Gastrocnemius medialis (tissue), 4 donors: ENCODE results near the gene NCAPG2. TPM values are rescaled to one million over a fixed set of nuclear protein-coding genes. Genes with fewer than 3 reads are reported as not detected.

Experiments
- ATAC-seq, 2 donors: fragments of 150-250 bp; one replicate each; pipeline ENCODE4 v1.9.1; 2016
- DNase-seq, 2 donors: peaks; one replicate each; pipeline ENCODE4 v3.0.0-alpha.2; 2019
- H3K27ac ChIP-seq, 4 donors: fragments of 200-600 bp; sonication (generic); 1 replicate in 1 of 4; 2 replicates in 3 of 4; pipeline ENCODE4 v1.5.1; 2016 to 2018; ENCODE audit warnings: mild to moderate bottlenecking in 2 of 4, moderate library complexity in 1 of 4
- H3K27me3 ChIP-seq, 3 donors: fragments of 200-600 bp; sonication (generic) in 2 of 3; 1 replicate in 1 of 3; 2 replicates in 2 of 3; pipeline versions ENCODE4 v1.5.1 to v1.6.0; 2016 to 2019; ENCODE audit warnings: mild to moderate bottlenecking in 1 of 3, moderate library complexity in 1 of 3
- H3K36me3 ChIP-seq, 2 donors: fragments of 200-600 bp; sonication (generic) in 1 of 2; one replicate each; pipeline ENCODE4 v1.5.1; 2017 to 2018
- H3K4me1 ChIP-seq, 2 donors: fragments of 200-600 bp; sonication (generic) in 1 of 2; one replicate each; pipeline ENCODE4 v1.5.1; 2016 to 2017; ENCODE audit warnings: mild to moderate bottlenecking in 2 of 2
- H3K4me3 ChIP-seq, 4 donors: fragments of 200-600 bp; sonication (generic) in 3 of 4; 1 replicate in 1 of 4; 2 replicates in 3 of 4; pipeline ENCODE4 v1.5.1; 2016 to 2019; ENCODE audit warnings: mild to moderate bottlenecking in 2 of 4
- H3K9me3 ChIP-seq, 3 donors: fragments of 200-600 bp; sonication (generic) in 2 of 3; 1 replicate in 1 of 3; 2 replicates in 2 of 3; pipeline ENCODE4 v1.5.1; 2016 to 2019
- POLR2A ChIP-seq, 2 donors: fragments of 450-650 bp; IDR thresholded peaks; one replicate each; pipeline ENCODE4 v1.6.1; 2017; ENCODE audit warnings: antibody characterized with exemption in 2 of 2, mild to moderate bottlenecking in 2 of 2, moderate library complexity in 2 of 2
- in situ Hi-C, 4 donors: fragments of 200-750 bp; cut with MboI; loops; one replicate each; pipeline versions ENCODE4 v1.15.0 to v1.8.0; 2017; ENCODE audit warnings: low sequenced_read_pairs in 4 of 4
- intact Hi-C: fragments of 100-400 bp; cut with DNase I; formaldehyde crosslinking; loops from one replicate; pipeline ENCODE4 v1.15.1; 2023; ENCODE audit warnings: low total_unique reads
- total RNA-seq, 4 donors: library from RNA; depleted of rRNA; stranded (reverse); fragments of >200 nt; gene quantifications; one replicate each; pipeline versions ENCODE4 v1.1.0 to v1.2.3, GENCODE V29; 2016
- TF ChIP-seq, protein P1 (sequence below), 5 experiments: fragments of 450-650 bp in 3 of 5; fragments of 200-600 bp in 2 of 5; sonication (generic) in 2 of 5; IDR thresholded peaks in 4 of 5; conservative IDR thresholded peaks in 1 of 5; 1 replicate in 4 of 5; 2 replicates in 1 of 5; pipeline ENCODE4 v1.5.1; 2016 to 2019; ENCODE audit warnings: antibody characterized with exemption in 5 of 5, mild to moderate bottlenecking in 3 of 5, moderate library complexity in 3 of 5

Gene NCAPG2
- total RNA-seq, 4 donors from 2014 or later = 3.0 to 4.5 (median 3.9) TPM

DNA sequence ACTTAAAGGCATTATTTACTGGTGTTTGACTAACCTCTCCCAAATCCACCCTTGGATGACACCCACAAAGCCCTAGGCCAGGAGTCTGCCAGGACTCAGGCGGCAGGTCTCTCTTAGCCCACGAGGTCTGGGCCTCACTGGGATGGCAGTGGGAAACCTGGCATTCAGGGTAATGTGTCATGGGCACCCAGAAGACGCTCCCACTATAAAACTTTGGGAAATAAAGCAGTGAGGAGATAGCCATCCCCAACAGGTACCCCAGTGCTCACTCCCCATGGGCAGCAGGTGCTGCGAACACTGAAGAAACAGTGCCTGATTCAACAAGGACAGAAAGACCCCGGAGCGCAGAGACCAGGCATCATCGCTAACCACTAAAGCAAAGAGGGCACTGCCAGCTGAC lies 102.6 kb downstream of the NCAPG2 start:
- Histone ChIP-seq H3K4me3 (no peak overlapping the region), H3K4me1 (no peaks in the 10 kb centered on the region), H3K27ac (no peak overlapping the region), H3K27me3 (no peaks in the 10 kb centered on the region), H3K36me3 (no peaks in the 10 kb centered on the region), H3K9me3 (no peaks in the 10 kb centered on the region)
- intact Hi-C loops (no loop called here), in situ Hi-C loops (no loop called here)
- DNase-seq = no peak
- TF ChIP-seq, protein P1, sequence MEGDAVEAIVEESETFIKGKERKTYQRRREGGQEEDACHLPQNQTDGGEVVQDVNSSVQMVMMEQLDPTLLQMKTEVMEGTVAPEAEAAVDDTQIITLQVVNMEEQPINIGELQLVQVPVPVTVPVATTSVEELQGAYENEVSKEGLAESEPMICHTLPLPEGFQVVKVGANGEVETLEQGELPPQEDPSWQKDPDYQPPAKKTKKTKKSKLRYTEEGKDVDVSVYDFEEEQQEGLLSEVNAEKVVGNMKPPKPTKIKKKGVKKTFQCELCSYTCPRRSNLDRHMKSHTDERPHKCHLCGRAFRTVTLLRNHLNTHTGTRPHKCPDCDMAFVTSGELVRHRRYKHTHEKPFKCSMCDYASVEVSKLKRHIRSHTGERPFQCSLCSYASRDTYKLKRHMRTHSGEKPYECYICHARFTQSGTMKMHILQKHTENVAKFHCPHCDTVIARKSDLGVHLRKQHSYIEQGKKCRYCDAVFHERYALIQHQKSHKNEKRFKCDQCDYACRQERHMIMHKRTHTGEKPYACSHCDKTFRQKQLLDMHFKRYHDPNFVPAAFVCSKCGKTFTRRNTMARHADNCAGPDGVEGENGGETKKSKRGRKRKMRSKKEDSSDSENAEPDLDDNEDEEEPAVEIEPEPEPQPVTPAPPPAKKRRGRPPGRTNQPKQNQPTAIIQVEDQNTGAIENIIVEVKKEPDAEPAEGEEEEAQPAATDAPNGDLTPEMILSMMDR (IDR thresholded peaks at IDR 0.05 in 4 of 5, conservative IDR thresholded peaks at IDR 0.05 in 1 of 5) = no peak
- no peak for TF ChIP-seq POLR2A (IDR thresholded peaks at IDR 0.05)
- ATAC-seq = no peak

DNA sequence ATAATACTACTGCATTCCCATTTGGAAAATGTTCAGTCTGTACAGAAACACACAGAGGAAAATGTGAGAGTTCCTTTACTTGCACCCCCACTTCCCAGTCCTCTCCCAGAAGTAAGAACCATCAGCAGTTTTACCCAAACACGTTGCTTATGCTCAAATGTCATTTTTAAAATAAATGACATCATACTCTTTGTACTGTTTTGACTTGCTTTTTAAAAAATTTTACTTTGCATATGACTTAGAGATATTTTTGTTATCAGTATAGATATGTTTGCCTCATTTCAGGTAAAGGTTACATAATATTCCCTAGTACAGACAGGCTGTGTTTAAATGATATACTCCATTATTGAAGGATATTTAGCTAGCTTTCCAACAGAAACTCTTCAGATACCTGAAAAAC lies 103.5 kb downstream of the NCAPG2 start:
- H3K4me3 ChIP-seq = no peak overlapping the region
- DNase-seq = no peak
- no peaks in the 10 kb centered on the region for H3K36me3 ChIP-seq
- H3K27me3 ChIP-seq = no peaks in the 10 kb centered on the region
- in situ Hi-C loops (no loop called here), intact Hi-C loops (no loop called here)
- TF ChIP-seq POLR2A (IDR thresholded peaks at IDR 0.05) = no peak
- TF ChIP-seq, protein P1 (IDR thresholded peaks at IDR 0.05 in 4 of 5, conservative IDR thresholded peaks at IDR 0.05 in 1 of 5) = no peak
- no peak overlapping the region for H3K27ac ChIP-seq
- H3K4me1 ChIP-seq = no peaks in the 10 kb centered on the region
- no peak for ATAC-seq
- no peaks in the 10 kb centered on the region for H3K9me3 ChIP-seq

DNA sequence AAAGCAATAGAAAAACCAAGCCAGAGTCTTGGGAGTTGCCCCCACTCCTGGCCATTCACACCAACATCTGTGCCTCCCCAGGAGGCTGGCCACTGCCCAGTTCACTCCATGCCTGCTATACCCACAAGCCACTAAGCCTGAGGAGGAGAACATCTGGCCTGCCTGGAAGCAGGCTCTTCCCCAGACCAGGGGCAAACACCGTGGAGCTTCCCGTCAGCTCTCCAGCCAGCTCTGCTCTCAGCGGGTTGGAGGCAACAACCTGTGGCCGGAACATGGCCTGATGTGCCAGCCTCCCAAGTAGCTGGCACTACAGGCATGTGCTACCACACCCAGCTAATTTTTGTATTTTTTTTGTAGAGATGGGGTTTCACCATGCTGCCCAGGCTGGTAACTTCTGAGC lies 107.9 kb downstream of the NCAPG2 start:
- TF ChIP-seq, protein P1 (IDR thresholded peaks at IDR 0.05 in 4 of 5, conservative IDR thresholded peaks at IDR 0.05 in 1 of 5) = no peak
- no peak for TF ChIP-seq POLR2A (IDR thresholded peaks at IDR 0.05)
- H3K36me3 ChIP-seq = no peaks in the 10 kb centered on the region

DNA sequence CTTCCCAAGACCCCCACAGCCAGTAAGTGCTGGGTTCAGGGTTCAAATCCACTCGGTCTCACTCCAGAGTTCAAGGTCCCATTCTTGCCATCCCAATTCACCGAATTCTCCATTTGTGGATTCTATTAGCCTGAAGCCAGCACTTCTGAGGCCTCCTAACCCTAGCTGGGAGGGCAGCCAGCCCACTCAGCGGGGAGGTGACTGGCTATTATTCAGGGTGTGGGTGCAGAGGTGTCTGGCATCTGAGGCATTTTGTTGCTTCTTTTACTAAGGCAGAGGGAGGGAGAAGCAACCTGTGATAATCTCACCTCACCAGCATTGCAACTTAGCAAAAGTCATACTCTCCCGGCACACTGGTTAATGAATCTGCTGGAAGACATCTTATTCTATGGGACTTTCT lies 108.3 kb downstream of the NCAPG2 start:
- no peak overlapping the region for H3K4me3 ChIP-seq
- intact Hi-C loops = no loop called here
- TF ChIP-seq, protein P1 (IDR thresholded peaks at IDR 0.05 in 4 of 5, conservative IDR thresholded peaks at IDR 0.05 in 1 of 5) = no peak
- no peaks in the 10 kb centered on the region for H3K27me3 ChIP-seq
- in situ Hi-C loops = no loop called here
- H3K9me3 ChIP-seq = no peaks in the 10 kb centered on the region
- no peak for DNase-seq
- no peaks in the 10 kb centered on the region for H3K4me1 ChIP-seq
- H3K27ac ChIP-seq = no peak overlapping the region
- no peaks in the 10 kb centered on the region for H3K36me3 ChIP-seq
- no peak for ATAC-seq

More for the DNA sequence above, 107.9 kb downstream of the NCAPG2 start:
- H3K9me3 ChIP-seq = no peaks in the 10 kb centered on the region
- no peaks in the 10 kb centered on the region for H3K4me1 ChIP-seq
- ATAC-seq = no peak
- intact Hi-C loops = no loop called here
- in situ Hi-C loops = no loop called here
- H3K4me3 ChIP-seq = no peak overlapping the region
- no peak overlapping the region for H3K27ac ChIP-seq
- DNase-seq = no peak
- H3K27me3 ChIP-seq = no peaks in the 10 kb centered on the region

DNA sequence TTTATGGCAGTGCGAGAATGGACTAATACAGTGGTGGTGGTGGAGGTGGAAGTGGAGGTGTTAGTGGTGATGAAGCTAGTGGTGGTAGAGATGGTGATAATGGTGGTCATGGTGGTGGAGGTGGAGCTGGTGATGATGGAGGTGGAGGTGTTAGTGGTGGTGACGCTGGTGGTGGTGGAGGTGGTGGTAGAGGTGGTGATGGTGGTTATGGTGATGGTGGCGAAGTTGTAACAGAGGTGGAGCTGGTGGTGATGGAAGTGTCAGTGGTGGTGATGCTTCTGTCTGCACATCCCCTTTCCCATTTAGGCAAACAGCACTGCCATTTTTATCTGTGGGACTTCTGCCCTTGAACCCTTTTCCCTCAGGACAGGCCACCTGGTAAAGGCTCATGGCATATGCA lies 109.5 kb downstream of the NCAPG2 start:
- no peaks in the 10 kb centered on the region for H3K27me3 ChIP-seq
- ATAC-seq = peak in 1 of 2 donors; percentile 89
- DNase-seq = no peak
- in situ Hi-C loops = no loop called here
- H3K4me1 ChIP-seq = no peaks in the 10 kb centered on the region
- intact Hi-C loops = no loop called here
- no peaks in the 10 kb centered on the region for H3K36me3 ChIP-seq
- no peak overlapping the region for H3K27ac ChIP-seq
- H3K4me3 ChIP-seq = no peak overlapping the region
- no peaks in the 10 kb centered on the region for H3K9me3 ChIP-seq
- TF ChIP-seq POLR2A (IDR thresholded peaks at IDR 0.05) = no peak
- TF ChIP-seq, protein P1 (IDR thresholded peaks at IDR 0.05 in 4 of 5, conservative IDR thresholded peaks at IDR 0.05 in 1 of 5) = no peak
